BJ (cell line): ENCODE data around the gene CEP57L1. TPM values are rescaled to one million over a fixed set of nuclear protein-coding genes. Genes with fewer than 3 reads are reported as not detected.

Experiments
- CTCF ChIA-PET: fragments of 350-600 bp; formaldehyde crosslinking; extraction: SDS; loops from one replicate; lab custom pipeline; 2021; ENCODE audit warnings: antibody characterized with exemption, inconsistent platforms; lab: Yijun Ruan, JAX
- POLR2A ChIA-PET: fragments of 300-600 bp; sonication (Branson Sonifier 250); formaldehyde crosslinking; extraction: SDS; loops from one replicate; lab custom pipeline; 2021; ENCODE audit warnings: antibody characterized with exemption; lab: Charles Lee
- DNase-seq: peaks from one replicate; pipeline ENCODE4 v3.0.0-alpha.2; 2011; ENCODE audit warnings: low read depth
- H3K27me3 ChIP-seq: 2 replicates; pipeline ENCODE4 v1.6.0; 2011; ENCODE audit warnings: low read length; ENCODE audit not compliant: control insufficient read depth, insufficient read depth
- H3K36me3 ChIP-seq: 2 replicates; pipeline ENCODE4 v1.5.1; 2011; ENCODE audit warnings: low read length; ENCODE audit not compliant: control insufficient read depth, insufficient read depth
- H3K4me3 ChIP-seq: 2 replicates; pipeline ENCODE4 v1.5.1; 2011; ENCODE audit warnings: low read depth, mild to moderate bottlenecking, control low read depth, low read length
- polyA plus RNA-seq: library from polyadenylated mRNA; depleted of rRNA; stranded (reverse); fragments of >200 nt; gene quantifications from 2 replicates; pipeline ENCODE4 v1.2.3, GENCODE V29; 2011
- TF ChIP-seq, protein P1 (sequence below): IDR thresholded peaks from 2 replicates; pipeline ENCODE4 v1.5.1; 2011; ENCODE audit warnings: low read depth, mild to moderate bottlenecking, control low read depth, inconsistent platforms, low read length, moderate library complexity; ENCODE audit not compliant: insufficient read depth

The CEP57L1 gene
- polyA plus RNA-seq, 1 experiment, result 11.2 TPM

DNA sequence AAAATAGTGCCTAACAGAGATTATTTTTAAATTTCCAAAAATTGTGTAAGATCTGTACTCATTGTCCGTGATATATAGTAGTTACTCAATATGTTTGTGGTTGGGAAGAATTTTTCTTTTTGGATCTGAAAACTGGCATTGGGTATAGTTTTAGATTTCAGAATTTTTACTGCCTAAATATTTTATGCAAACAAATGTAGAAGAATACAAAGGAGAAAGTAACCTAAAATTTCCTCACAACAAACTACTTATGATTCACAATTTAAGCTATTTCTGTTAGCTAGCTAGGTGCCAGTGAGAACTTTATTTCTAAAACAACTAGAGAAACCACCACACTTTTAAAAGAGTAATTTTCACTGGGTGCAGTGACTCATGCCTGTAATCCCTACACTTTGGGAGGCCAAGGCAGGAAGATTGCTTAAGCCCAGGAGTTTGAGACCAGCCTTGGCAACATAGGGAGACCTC is 39.5 kb upstream of the CEP57L1 start:
- Histone ChIP-seq H3K4me3 (no peak overlapping the region), H3K36me3 (no peaks in the 10 kb centered on the region), H3K27me3 (no peaks in the 10 kb centered on the region)
- DNase-seq, result no peak
- CTCF ChIA-PET, result no interaction called here
- TF ChIP-seq, protein P1, sequence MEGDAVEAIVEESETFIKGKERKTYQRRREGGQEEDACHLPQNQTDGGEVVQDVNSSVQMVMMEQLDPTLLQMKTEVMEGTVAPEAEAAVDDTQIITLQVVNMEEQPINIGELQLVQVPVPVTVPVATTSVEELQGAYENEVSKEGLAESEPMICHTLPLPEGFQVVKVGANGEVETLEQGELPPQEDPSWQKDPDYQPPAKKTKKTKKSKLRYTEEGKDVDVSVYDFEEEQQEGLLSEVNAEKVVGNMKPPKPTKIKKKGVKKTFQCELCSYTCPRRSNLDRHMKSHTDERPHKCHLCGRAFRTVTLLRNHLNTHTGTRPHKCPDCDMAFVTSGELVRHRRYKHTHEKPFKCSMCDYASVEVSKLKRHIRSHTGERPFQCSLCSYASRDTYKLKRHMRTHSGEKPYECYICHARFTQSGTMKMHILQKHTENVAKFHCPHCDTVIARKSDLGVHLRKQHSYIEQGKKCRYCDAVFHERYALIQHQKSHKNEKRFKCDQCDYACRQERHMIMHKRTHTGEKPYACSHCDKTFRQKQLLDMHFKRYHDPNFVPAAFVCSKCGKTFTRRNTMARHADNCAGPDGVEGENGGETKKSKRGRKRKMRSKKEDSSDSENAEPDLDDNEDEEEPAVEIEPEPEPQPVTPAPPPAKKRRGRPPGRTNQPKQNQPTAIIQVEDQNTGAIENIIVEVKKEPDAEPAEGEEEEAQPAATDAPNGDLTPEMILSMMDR, result no peak
- POLR2A ChIA-PET, result no interaction called here

GRCh38 chr6:109056661-109057060 is 38.6 kb upstream of the CEP57L1 start:
- TF ChIP-seq, protein P1, result no peak
- Histone ChIP-seq H3K4me3 (no peak overlapping the region), H3K36me3 (no peaks in the 10 kb centered on the region), H3K27me3 (no peaks in the 10 kb centered on the region)
- ChIA-PET CTCF (interaction anchor here (1.1 to 1.6 kb wide), 3 partner anchors 17 to 141 kb away, joined by 3 read pairs; no protein-coding TSS in a partner anchor), POLR2A (no interaction called here)
- no peak for DNase-seq

- H3K4me3 ChIP-seq, result no peak overlapping the region
- TF ChIP-seq, protein P1, result no peak
- H3K36me3 ChIP-seq, result no peaks in the 10 kb centered on the region
- ChIA-PET POLR2A (no interaction called here), CTCF (interaction anchor here (0.9 to 1.4 kb wide), 2 partner anchors 8 to 14 kb away, joined by 3 to 7 read pairs; no protein-coding TSS in a partner anchor)
- H3K27me3 ChIP-seq, result no peaks in the 10 kb centered on the region
- no peak for DNase-seq
These were observed 36.7 kb upstream of the CEP57L1 start for GRCh38 chr6:109058620-109059019.

DNA sequence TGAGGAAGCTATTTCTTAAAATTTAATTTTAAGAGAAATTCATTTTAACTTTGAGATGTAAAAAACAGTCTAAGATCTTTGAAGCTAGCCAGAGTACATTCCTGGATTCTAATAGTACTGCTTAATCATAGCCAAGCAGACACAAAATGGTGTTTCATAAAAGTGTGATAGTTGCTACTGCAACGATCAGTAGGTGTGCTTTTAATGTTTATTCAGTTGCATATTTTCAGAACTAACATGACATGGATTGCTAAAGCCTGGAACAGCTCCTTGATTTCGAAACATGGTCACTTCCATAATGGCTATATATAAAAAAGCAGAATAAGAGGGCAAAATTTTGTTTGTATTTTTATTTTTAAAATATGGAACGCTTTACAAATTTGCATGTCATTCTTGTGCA is 36.2 kb upstream of the CEP57L1 start:
- ChIA-PET POLR2A (no interaction called here), CTCF (interaction anchor here (0.9 to 1.4 kb wide), 3 partner anchors 8 to 532 kb away, joined by 3 to 7 read pairs (median 3); no protein-coding TSS in a partner anchor)
- no peak for DNase-seq
- no peaks in the 10 kb centered on the region for H3K36me3 ChIP-seq
- no peaks in the 10 kb centered on the region for H3K27me3 ChIP-seq
- no peak overlapping the region for H3K4me3 ChIP-seq
- TF ChIP-seq, protein P1, result no peak

- POLR2A ChIA-PET, result no interaction called here
- H3K27me3 ChIP-seq, result no peaks in the 10 kb centered on the region
- H3K36me3 ChIP-seq, result no peaks in the 10 kb centered on the region
- H3K4me3 ChIP-seq, result no peak overlapping the region
- CTCF ChIA-PET, result interaction anchor here (0.9 to 1.4 kb wide), 4 partner anchors 9 to 533 kb away, joined by 3 to 7 read pairs (median 3); no protein-coding TSS in a partner anchor
- DNase-seq, result no peak
- TF ChIP-seq, protein P1, result no peak
These were observed 35.7 kb upstream of the CEP57L1 start for GRCh38 chr6:109059571-109060021.
